HepG2 (cell line): Measurements from ENCODE around the gene STX10. TPM values are rescaled to one million over a fixed set of nuclear protein-coding genes. Genes with fewer than 3 reads are reported as not detected.

Experiments used
- ASH2L ChIP-seq: fragments of 300-600, 200-600 bp; sonication (generic); IDR thresholded peaks from 2 replicates; pipeline ENCODE4 v1.7.0; 2017; ENCODE audit warnings: low read depth, mild to moderate bottlenecking, moderate library complexity, mixed read lengths, low read length; ENCODE audit not compliant: insufficient read length
- HDAC2 ChIP-seq: sonication (generic); formaldehyde crosslinking; IDR thresholded peaks from 2 replicates; pipeline ENCODE4 v1.4.0; 2020; ENCODE audit warnings: missing genetic modification reagents
- MAZ ChIP-seq, 2 experiments: sonication (generic) in 1 of 2; formaldehyde crosslinking in 1 of 2; IDR thresholded peaks; 2 replicates each; pipeline versions ENCODE4 v1.5.0 to v1.6.1; 2012 to 2020; ENCODE audit warnings: low read depth in 2 of 2, mild to moderate bottlenecking in 2 of 2, borderline replicate concordance in 1 of 2, improper control_type of control experiment in 1 of 2, low read length in 1 of 2, missing genetic modification reagents in 1 of 2, moderate library complexity in 1 of 2
- PITX1 ChIP-seq: sonication (generic); formaldehyde crosslinking; IDR thresholded peaks from 2 replicates; pipeline ENCODE4 v1.5.1; 2020; ENCODE audit warnings: mild to moderate bottlenecking, missing genetic modification reagents
- POLR2A ChIP-seq, 2 experiments: IDR thresholded peaks; 2 replicates each; pipeline ENCODE4 v1.6.1; 2011; ENCODE audit warnings: low read depth in 2 of 2, low read length in 2 of 2, mild to moderate bottlenecking in 1 of 2, moderate library complexity in 1 of 2; ENCODE audit not compliant: insufficient read depth in 1 of 2
- SNAPC2 ChIP-seq: sonication (generic); formaldehyde crosslinking; IDR thresholded peaks from 2 replicates; pipeline ENCODE4 v1.8.1; 2022; ENCODE audit warnings: mild to moderate bottlenecking, missing genetic modification reagents
- TBX2 ChIP-seq: sonication (generic); formaldehyde crosslinking; IDR thresholded peaks from 2 replicates; pipeline ENCODE4 v1.5.0; 2020; ENCODE audit warnings: missing genetic modification reagents, mild to moderate bottlenecking, borderline replicate concordance
- THAP11 ChIP-seq: IDR thresholded peaks from 2 replicates; pipeline ENCODE4 v1.6.1; 2016; ENCODE audit warnings: missing biosample characterization, missing genetic modification reagents
- ZMYM2 ChIP-seq: sonication (generic); formaldehyde crosslinking; IDR thresholded peaks from 2 replicates; pipeline ENCODE4 v1.8.0; 2022; ENCODE audit warnings: mild to moderate bottlenecking, missing genetic modification reagents
- ZNF205 ChIP-seq: IDR thresholded peaks from 2 replicates; pipeline ENCODE4 v1.6.1; 2018; ENCODE audit warnings: missing biosample characterization, missing genetic modification reagents
- ZNF24 ChIP-seq: fragments of 450-650 bp; IDR thresholded peaks from 2 replicates; pipeline ENCODE4 v1.6.1; 2017; ENCODE audit warnings: antibody characterized with exemption, mild to moderate bottlenecking
- ZNF558 ChIP-seq: sonication (generic); formaldehyde crosslinking; IDR thresholded peaks from 2 replicates; pipeline ENCODE4 v1.9.0; 2022; ENCODE audit warnings: mild to moderate bottlenecking, missing genetic modification reagents, borderline replicate concordance
- ZNF747 ChIP-seq: sonication (generic); formaldehyde crosslinking; IDR thresholded peaks from 2 replicates; pipeline ENCODE4 v1.8.1; 2023; ENCODE audit warnings: missing genetic modification reagents, mild to moderate bottlenecking, borderline replicate concordance
- polyA plus RNA-seq, 8 experiments: library from polyadenylated mRNA; depleted of rRNA in 3 of 8; stranded (reverse) in 7 of 8; unstranded in 1 of 8; fragments of >200 nt; fragmentation: Illumina TruSeq in 4 of 8; extraction: Trizol in 4 of 8; gene quantifications; 2 replicates each; pipeline versions ENCODE4 v1.2.1 to v1.2.3, GENCODE V29; 2011 to 2016; ENCODE audit warnings: low read depth in 4 of 8, missing spikeins in 1 of 8, mixed read lengths in 1 of 8; ENCODE audit not compliant: insufficient read depth in 1 of 8
- total RNA-seq, 5 experiments: library from RNA; depleted of rRNA; stranded (reverse); fragments of >200 nt; fragmentation: Illumina TruSeq; extraction: Trizol; gene quantifications; 2 replicates each; pipeline ENCODE4 v1.2.3, GENCODE V29; 2016; ENCODE audit warnings: low read depth in 1 of 5
- TF ChIP-seq, protein P1 (sequence below), 2 experiments: fragments of 450-650 bp in 1 of 2; sonication (generic) in 1 of 2; formaldehyde crosslinking in 1 of 2; IDR thresholded peaks; 2 replicates each; pipeline versions ENCODE4 v1.6.1 to v1.8.0; 2016 to 2022; ENCODE audit warnings: antibody characterized with exemption in 1 of 2, mild to moderate bottlenecking in 1 of 2, missing genetic modification reagents in 1 of 2
- TF ChIP-seq, protein P2 (sequence below): sonication (generic); formaldehyde crosslinking; conservative IDR thresholded peaks from 2 replicates; pipeline ENCODE4 v1.8.1; 2023; ENCODE audit warnings: missing genetic modification reagents
- TF ChIP-seq, protein P3 (sequence below): sonication (generic); formaldehyde crosslinking; IDR thresholded peaks from 2 replicates; pipeline ENCODE4 v1.8.1; 2023; ENCODE audit warnings: mild to moderate bottlenecking, missing genetic modification reagents, borderline replicate concordance

STX10 gene
- total and polyA plus RNA-seq, 2 of the 13 experiments (the other 11 are each of a cell fraction or from before 2014, with no cell fraction given), result 47.9 to 66.4 TPM

DNA sequence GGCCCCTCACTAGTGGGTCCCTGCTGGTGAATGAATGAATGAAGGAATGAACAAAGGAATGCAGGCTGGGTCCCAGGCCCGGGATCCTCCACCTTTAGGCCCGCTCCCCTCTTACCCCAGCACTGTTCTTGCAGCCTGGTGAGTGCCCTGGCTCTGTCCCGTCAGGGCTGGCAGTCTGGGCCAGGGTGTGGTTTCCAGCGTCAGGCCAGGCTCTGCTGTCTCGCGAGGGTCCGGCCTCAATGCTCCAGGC, 47.8 kb downstream of the STX10 start (continued):
- TF ChIP-seq, protein P1, sequence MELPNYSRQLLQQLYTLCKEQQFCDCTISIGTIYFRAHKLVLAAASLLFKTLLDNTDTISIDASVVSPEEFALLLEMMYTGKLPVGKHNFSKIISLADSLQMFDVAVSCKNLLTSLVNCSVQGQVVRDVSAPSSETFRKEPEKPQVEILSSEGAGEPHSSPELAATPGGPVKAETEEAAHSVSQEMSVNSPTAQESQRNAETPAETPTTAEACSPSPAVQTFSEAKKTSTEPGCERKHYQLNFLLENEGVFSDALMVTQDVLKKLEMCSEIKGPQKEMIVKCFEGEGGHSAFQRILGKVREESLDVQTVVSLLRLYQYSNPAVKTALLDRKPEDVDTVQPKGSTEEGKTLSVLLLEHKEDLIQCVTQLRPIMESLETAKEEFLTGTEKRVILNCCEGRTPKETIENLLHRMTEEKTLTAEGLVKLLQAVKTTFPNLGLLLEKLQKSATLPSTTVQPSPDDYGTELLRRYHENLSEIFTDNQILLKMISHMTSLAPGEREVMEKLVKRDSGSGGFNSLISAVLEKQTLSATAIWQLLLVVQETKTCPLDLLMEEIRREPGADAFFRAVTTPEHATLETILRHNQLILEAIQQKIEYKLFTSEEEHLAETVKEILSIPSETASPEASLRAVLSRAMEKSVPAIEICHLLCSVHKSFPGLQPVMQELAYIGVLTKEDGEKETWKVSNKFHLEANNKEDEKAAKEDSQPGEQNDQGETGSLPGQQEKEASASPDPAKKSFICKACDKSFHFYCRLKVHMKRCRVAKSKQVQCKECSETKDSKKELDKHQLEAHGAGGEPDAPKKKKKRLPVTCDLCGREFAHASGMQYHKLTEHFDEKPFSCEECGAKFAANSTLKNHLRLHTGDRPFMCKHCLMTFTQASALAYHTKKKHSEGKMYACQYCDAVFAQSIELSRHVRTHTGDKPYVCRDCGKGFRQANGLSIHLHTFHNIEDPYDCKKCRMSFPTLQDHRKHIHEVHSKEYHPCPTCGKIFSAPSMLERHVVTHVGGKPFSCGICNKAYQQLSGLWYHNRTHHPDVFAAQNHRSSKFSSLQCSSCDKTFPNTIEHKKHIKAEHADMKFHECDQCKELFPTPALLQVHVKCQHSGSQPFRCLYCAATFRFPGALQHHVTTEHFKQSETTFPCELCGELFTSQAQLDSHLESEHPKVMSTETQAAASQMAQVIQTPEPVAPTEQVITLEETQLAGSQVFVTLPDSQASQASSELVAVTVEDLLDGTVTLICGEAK (IDR thresholded peaks at IDR 0.05), result no peak
- TF ChIP-seq, protein P1 (CRISPR knock-in tag; IDR thresholded peaks at IDR 0.05), result 0 out of 2 replicates have a peak, but pooled peaks have one; percentile 33
- 0 out of 2 replicates have a peak, but pooled peaks have one; percentile 34 for TF ChIP-seq ZNF205 (CRISPR knock-in tag)
- 0 out of 2 replicates have a peak, but pooled peaks have one; percentile 11 for TF ChIP-seq THAP11
- TF ChIP-seq TBX2 (CRISPR knock-in tag), result peak; percentile 86
- TF ChIP-seq, protein P2, sequence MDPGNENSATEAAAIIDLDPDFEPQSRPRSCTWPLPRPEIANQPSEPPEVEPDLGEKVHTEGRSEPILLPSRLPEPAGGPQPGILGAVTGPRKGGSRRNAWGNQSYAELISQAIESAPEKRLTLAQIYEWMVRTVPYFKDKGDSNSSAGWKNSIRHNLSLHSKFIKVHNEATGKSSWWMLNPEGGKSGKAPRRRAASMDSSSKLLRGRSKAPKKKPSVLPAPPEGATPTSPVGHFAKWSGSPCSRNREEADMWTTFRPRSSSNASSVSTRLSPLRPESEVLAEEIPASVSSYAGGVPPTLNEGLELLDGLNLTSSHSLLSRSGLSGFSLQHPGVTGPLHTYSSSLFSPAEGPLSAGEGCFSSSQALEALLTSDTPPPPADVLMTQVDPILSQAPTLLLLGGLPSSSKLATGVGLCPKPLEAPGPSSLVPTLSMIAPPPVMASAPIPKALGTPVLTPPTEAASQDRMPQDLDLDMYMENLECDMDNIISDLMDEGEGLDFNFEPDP, result no peak
- TF ChIP-seq ZMYM2 (CRISPR knock-in tag), result 0 out of 2 replicates have a peak, but pooled peaks have one; percentile 21
- TF ChIP-seq PITX1 (CRISPR knock-in tag), result 0 out of 2 replicates have a peak, but pooled peaks have one; percentile 25
- TF ChIP-seq ASH2L, result peak; percentile 27
- TF ChIP-seq ZNF558 (CRISPR knock-in tag), result no peak
- TF ChIP-seq POLR2A (IDR thresholded peaks at IDR 0.05; ENCODE audit: insufficient read depth in 1 of 2, low read depth in 2 of 2, low read length in 2 of 2), result peak in 1 of 2 experiments; percentile 61; a peak in 2 of 4 replicates
- TF ChIP-seq HDAC2 (CRISPR knock-in tag), result peak; percentile 18; the same call in 1 of the 2 replicates
- peak; percentile 73; the same call in 1 of the 2 replicates for TF ChIP-seq ZNF747
- no peak for TF ChIP-seq MAZ (IDR thresholded peaks at IDR 0.05; ENCODE audit: borderline replicate concordance, low read depth, low read length)
- TF ChIP-seq MAZ (CRISPR knock-in tag; IDR thresholded peaks at IDR 0.05; ENCODE audit: low read depth), result 0 out of 2 replicates have a peak, but pooled peaks have one; percentile 56
- TF ChIP-seq, protein P3, sequence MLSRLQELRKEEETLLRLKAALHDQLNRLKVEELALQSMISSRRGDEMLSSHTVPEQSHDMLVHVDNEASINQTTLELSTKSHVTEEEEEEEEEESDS (CRISPR knock-in tag), result 0 out of 2 replicates have a peak, but pooled peaks have one; percentile 33
- peak; percentile 60; the same call in 1 of the 2 replicates for TF ChIP-seq SNAPC2 (CRISPR knock-in tag)
- peak; percentile 91 for TF ChIP-seq ZNF24
